ENCODE data around the gene FAM210A. TPM values are rescaled to one million over a fixed set of nuclear protein-coding genes. Genes with fewer than 3 reads are reported as not detected.
"Not testable (repeated sequence)": the region's sequence is repeated elsewhere in the genome, so short reads cannot be mapped to it uniquely, and the experiment has no call there.

The FAM210A gene
- total RNA-seq, 1 experiment from 2014 or later = 21.0 TPM

DNA sequence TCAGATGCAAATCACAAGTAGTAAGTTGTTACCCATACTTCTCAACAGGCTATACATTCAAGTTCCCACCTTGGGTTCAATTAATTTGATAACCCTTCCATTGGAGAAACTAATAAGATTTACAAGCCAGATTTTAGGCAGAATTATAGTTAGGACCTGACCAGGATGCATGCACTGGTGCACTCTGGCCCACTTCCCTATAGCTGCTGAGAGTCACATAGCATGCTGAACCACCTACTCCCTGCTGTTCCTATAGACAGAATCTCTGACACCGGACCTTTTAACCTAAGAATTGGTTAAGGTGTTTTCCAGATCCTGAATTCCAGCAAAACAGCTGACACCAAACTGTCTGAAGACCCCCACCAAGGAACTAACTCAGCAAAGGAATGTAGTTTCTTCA, 26.2 kb downstream of the FAM210A start:
- ChIA-PET POLR2A (no interaction called here), CTCF (no interaction called here)
- Histone ChIP-seq H3K36me3 (ENCODE audit: control insufficient read depth, insufficient read depth, low read length) (no peaks in the 10 kb centered on the region), H3K27me3 (ENCODE audit: control insufficient read depth, insufficient read depth, low read length) (no peaks in the 10 kb centered on the region), H3K4me3 (ENCODE audit: low read depth in 2 of 2, low read length in 2 of 2) (no peak overlapping the region), H3K9me3 (ENCODE audit: control insufficient read depth, insufficient read depth, low read depth, low read length) (peaks cover 38% of the 10 kb centered on the region; the same call in 1 of the 2 replicates), H3K4me1 (ENCODE audit: control insufficient read depth, insufficient read depth, low read length) (no peaks in the 10 kb centered on the region), H3K27ac (ENCODE audit: low read length) (no peak overlapping the region)
- in situ Hi-C loops (cut with HindIII; ENCODE audit: low pct_unique_long_range_greater_than_20kb, low sequenced_read_pairs) (no loop called here), intact Hi-C loops (cut with micrococcal nuclease; ENCODE audit: unreplicated experiment) (no loop called here)
- no peak for TF ChIP-seq POLR2AphosphoS5 (IDR thresholded peaks at IDR 0.05; ENCODE audit: low read depth, low read length)
- TF ChIP-seq, protein P1, sequence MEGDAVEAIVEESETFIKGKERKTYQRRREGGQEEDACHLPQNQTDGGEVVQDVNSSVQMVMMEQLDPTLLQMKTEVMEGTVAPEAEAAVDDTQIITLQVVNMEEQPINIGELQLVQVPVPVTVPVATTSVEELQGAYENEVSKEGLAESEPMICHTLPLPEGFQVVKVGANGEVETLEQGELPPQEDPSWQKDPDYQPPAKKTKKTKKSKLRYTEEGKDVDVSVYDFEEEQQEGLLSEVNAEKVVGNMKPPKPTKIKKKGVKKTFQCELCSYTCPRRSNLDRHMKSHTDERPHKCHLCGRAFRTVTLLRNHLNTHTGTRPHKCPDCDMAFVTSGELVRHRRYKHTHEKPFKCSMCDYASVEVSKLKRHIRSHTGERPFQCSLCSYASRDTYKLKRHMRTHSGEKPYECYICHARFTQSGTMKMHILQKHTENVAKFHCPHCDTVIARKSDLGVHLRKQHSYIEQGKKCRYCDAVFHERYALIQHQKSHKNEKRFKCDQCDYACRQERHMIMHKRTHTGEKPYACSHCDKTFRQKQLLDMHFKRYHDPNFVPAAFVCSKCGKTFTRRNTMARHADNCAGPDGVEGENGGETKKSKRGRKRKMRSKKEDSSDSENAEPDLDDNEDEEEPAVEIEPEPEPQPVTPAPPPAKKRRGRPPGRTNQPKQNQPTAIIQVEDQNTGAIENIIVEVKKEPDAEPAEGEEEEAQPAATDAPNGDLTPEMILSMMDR (IDR thresholded peaks at IDR 0.05) = no peak
- TF ChIP-seq TCF7L2 (IDR thresholded peaks at IDR 0.05; ENCODE audit: low read depth, low read length) = no peak
- TF ChIP-seq SIN3A (IDR thresholded peaks at IDR 0.05; ENCODE audit: borderline replicate concordance, insufficient read depth, low read depth, low read length) = no peak
- TF ChIP-seq, protein P2, sequence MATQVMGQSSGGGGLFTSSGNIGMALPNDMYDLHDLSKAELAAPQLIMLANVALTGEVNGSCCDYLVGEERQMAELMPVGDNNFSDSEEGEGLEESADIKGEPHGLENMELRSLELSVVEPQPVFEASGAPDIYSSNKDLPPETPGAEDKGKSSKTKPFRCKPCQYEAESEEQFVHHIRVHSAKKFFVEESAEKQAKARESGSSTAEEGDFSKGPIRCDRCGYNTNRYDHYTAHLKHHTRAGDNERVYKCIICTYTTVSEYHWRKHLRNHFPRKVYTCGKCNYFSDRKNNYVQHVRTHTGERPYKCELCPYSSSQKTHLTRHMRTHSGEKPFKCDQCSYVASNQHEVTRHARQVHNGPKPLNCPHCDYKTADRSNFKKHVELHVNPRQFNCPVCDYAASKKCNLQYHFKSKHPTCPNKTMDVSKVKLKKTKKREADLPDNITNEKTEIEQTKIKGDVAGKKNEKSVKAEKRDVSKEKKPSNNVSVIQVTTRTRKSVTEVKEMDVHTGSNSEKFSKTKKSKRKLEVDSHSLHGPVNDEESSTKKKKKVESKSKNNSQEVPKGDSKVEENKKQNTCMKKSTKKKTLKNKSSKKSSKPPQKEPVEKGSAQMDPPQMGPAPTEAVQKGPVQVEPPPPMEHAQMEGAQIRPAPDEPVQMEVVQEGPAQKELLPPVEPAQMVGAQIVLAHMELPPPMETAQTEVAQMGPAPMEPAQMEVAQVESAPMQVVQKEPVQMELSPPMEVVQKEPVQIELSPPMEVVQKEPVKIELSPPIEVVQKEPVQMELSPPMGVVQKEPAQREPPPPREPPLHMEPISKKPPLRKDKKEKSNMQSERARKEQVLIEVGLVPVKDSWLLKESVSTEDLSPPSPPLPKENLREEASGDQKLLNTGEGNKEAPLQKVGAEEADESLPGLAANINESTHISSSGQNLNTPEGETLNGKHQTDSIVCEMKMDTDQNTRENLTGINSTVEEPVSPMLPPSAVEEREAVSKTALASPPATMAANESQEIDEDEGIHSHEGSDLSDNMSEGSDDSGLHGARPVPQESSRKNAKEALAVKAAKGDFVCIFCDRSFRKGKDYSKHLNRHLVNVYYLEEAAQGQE (IDR thresholded peaks at IDR 0.05; ENCODE audit: insufficient read depth in 1 of 2, low read depth in 2 of 2, low read length in 1 of 2) = no peak
- DNase-seq (ENCODE audit: low read depth, low spot score) = no peak
- no TSS peak for BruUV-seq (replicated peaks)
- ATAC-seq = no peak

DNA sequence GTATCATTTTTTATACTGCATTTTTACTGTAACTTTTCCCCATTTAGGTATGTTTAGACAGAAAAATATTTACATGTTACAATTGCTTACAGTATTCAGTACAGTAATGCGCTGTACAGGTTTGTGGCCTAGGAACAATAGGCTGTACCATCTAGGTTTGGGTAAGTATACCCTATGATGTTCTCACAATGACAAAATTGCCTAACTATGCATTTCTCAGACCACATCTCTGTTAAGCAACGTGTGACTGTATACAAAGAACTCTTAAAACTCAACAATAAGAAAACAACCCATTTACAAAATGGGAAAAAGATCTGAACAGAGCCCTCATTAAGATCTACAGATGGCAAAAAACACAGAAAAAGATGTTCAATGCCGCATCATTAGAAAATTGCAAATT, 29.4 kb downstream of the FAM210A start:
- Histone ChIP-seq H3K4me3 (ENCODE audit: low read depth in 2 of 2, low read length in 2 of 2) (no peak overlapping the region), H3K36me3 (ENCODE audit: control insufficient read depth, insufficient read depth, low read length) (no peaks in the 10 kb centered on the region), H3K4me1 (ENCODE audit: control insufficient read depth, insufficient read depth, low read length) (no peaks in the 10 kb centered on the region), H3K9me3 (ENCODE audit: control insufficient read depth, insufficient read depth, low read depth, low read length) (peaks cover 9% of the 10 kb centered on the region; the same call in 1 of the 2 replicates), H3K27ac (ENCODE audit: low read length) (no peak overlapping the region), H3K27me3 (ENCODE audit: control insufficient read depth, insufficient read depth, low read length) (no peaks in the 10 kb centered on the region)
- no peak for DNase-seq (ENCODE audit: low read depth, low spot score)
- in situ Hi-C loops (cut with HindIII; ENCODE audit: low pct_unique_long_range_greater_than_20kb, low sequenced_read_pairs) (no loop called here), intact Hi-C loops (cut with micrococcal nuclease; ENCODE audit: unreplicated experiment) (no loop called here)
- ChIA-PET CTCF (no interaction called here), POLR2A (no interaction called here)
- TF ChIP-seq POLR2AphosphoS5 (IDR thresholded peaks at IDR 0.05; ENCODE audit: low read depth, low read length) (no peak), SIN3A (IDR thresholded peaks at IDR 0.05; ENCODE audit: borderline replicate concordance, insufficient read depth, low read depth, low read length) (no peak), TCF7L2 (IDR thresholded peaks at IDR 0.05; ENCODE audit: low read depth, low read length) (no peak)
- TF ChIP-seq, protein P2 (IDR thresholded peaks at IDR 0.05; ENCODE audit: insufficient read depth in 1 of 2, low read depth in 2 of 2, low read length in 1 of 2) = no peak
- TF ChIP-seq, protein P1 (IDR thresholded peaks at IDR 0.05) = no peak
- no peak for ATAC-seq
- BruUV-seq (replicated peaks) = no TSS peak

DNA sequence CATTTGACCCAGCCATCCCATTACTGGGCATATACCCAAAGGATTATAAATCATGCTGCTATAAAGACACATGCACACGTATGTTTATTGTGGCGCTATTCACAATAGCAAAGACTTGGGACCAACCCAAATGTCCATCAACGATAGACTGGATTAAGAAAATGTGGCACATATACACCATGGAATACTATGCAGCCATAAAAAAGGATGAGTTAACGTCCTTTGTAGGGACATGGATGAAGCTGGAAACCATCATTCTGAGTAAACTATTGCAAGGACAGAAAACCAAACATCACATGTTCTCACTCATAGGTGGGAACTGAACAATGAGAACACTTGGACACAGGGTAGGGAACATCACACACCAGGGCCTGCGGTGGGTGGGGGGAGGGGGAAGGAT, 31.0 kb downstream of the FAM210A start:
- H3K27me3 ChIP-seq (ENCODE audit: control insufficient read depth, insufficient read depth, low read length); intact Hi-C loops (cut with micrococcal nuclease; ENCODE audit: unreplicated experiment); H3K9me3 ChIP-seq (ENCODE audit: control insufficient read depth, insufficient read depth, low read depth, low read length); H3K4me1 ChIP-seq (ENCODE audit: control insufficient read depth, insufficient read depth, low read length); H3K36me3 ChIP-seq (ENCODE audit: control insufficient read depth, insufficient read depth, low read length); DNase-seq (ENCODE audit: low read depth, low spot score); POLR2A ChIA-PET; in situ Hi-C loops (cut with HindIII; ENCODE audit: low pct_unique_long_range_greater_than_20kb, low sequenced_read_pairs); H3K27ac ChIP-seq (ENCODE audit: low read length); BruUV-seq (replicated peaks); ATAC-seq; CTCF ChIA-PET; H3K4me3 ChIP-seq (ENCODE audit: low read depth in 2 of 2, low read length in 2 of 2): not testable (repeated sequence)

DNA sequence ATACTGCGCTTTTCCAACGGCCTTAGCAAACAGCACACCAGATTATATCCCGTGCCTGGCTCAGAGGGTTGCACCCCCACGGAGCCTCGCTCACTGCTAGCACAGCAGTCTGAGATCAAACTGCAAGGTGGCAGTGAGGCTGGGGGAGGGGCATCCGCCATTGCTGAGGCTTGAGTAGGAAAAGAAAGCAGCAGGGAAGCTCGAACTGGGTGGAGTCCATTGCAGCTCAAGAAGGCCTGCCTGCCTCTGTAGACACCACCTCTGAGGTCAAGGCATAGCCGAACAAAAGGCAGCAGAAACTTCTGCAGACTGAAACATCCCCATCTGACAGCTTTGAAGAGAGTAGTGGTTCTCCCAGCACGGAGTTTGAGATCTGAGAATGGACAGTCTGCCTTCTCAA, 36.3 kb downstream of the FAM210A start:
- BruUV-seq (replicated peaks); H3K4me1 ChIP-seq (ENCODE audit: control insufficient read depth, insufficient read depth, low read length); DNase-seq (ENCODE audit: low read depth, low spot score); POLR2A ChIA-PET; in situ Hi-C loops (cut with HindIII; ENCODE audit: low pct_unique_long_range_greater_than_20kb, low sequenced_read_pairs); H3K4me3 ChIP-seq (ENCODE audit: low read depth in 2 of 2, low read length in 2 of 2); H3K27ac ChIP-seq (ENCODE audit: low read length); intact Hi-C loops (cut with micrococcal nuclease; ENCODE audit: unreplicated experiment); H3K9me3 ChIP-seq (ENCODE audit: control insufficient read depth, insufficient read depth, low read depth, low read length); H3K27me3 ChIP-seq (ENCODE audit: control insufficient read depth, insufficient read depth, low read length); CTCF ChIA-PET; H3K36me3 ChIP-seq (ENCODE audit: control insufficient read depth, insufficient read depth, low read length); ATAC-seq: not testable (repeated sequence)
